Measurements from ENCODE around the gene KRTAP19-7. TPM values are rescaled to one million over a fixed set of nuclear protein-coding genes. Genes with fewer than 3 reads are reported as not detected.

KRTAP19-7 gene
- total and polyA plus RNA-seq, 2 of the 4 experiments (the other 2 are of a cell fraction) = not detected

- Histone ChIP-seq H3K4me1 (ENCODE audit: control insufficient read depth, insufficient read depth, low read length) (no peaks in the 10 kb centered on the region), H3K79me1 (ENCODE audit: low read depth in 1 of 2, low read length in 2 of 2) (no peaks in the 10 kb centered on the region), H3K4ac (ENCODE audit: low read depth, low read length) (no peak within 1 kb of the TSS), H3K27me3 (ENCODE audit: control insufficient read depth, insufficient read depth, low read length) (no peaks in the 10 kb centered on the region), H2BK15ac (ENCODE audit: low read depth, low read length) (no peak within 1 kb of the TSS), H2AK5ac (ENCODE audit: low read depth, low read length) (no peak within 1 kb of the TSS), H3K9me3 (ENCODE audit: control insufficient read depth, insufficient read depth, low read length) (peaks cover 4% of the 10 kb centered on the region; the same call in 1 of the 2 replicates), H4K91ac (ENCODE audit: insufficient read depth, low read depth, low read length) (no peak within 1 kb of the TSS), H2AFZ (replicated peaks; ENCODE audit: low read length, poor library complexity) (no peak within 1 kb of the TSS), H2BK120ac (ENCODE audit: low read depth, low read length) (no peak within 1 kb of the TSS), H3K4me2 (ENCODE audit: low read depth, low read length) (no peak within 1 kb of the TSS), H3K56ac (ENCODE audit: extremely low read depth, insufficient read depth, low read length) (no peak within 1 kb of the TSS), H4K8ac (ENCODE audit: low read depth in 2 of 2, low read length in 2 of 2) (no peak within 1 kb of the TSS), H4K20me1 (ENCODE audit: insufficient read depth, low read length) (no peaks in the 10 kb centered on the region), H3K36me3 (ENCODE audit: control insufficient read depth, insufficient read depth, low read length) (no peaks in the 10 kb centered on the region), H3K23ac (ENCODE audit: low read depth, low read length) (no peak within 1 kb of the TSS), H4K5ac (ENCODE audit: low read depth, low read length) (no peak within 1 kb of the TSS), H3K27ac (ENCODE audit: insufficient read depth, low read length) (no peak within 1 kb of the TSS), H3K9ac (ENCODE audit: low read depth, low read length) (no peak within 1 kb of the TSS), H3K14ac (replicated peaks; ENCODE audit: low read depth, low read length) (no peak within 1 kb of the TSS), H3K9me1 (ENCODE audit: insufficient read depth, low read length) (no peaks in the 10 kb centered on the region), H3K4me3 (ENCODE audit: insufficient read depth, low read depth, low read length) (no peak within 1 kb of the TSS), H2BK5ac (ENCODE audit: low read depth, low read length, poor library complexity, severe bottlenecking) (no peak within 1 kb of the TSS), H2AK9ac (replicated peaks; ENCODE audit: low read depth, low read length, poor library complexity) (no peak within 1 kb of the TSS), H3K18ac (ENCODE audit: low read depth, low read length) (no peak within 1 kb of the TSS), H2BK20ac (ENCODE audit: low read depth, low read length) (no peak within 1 kb of the TSS)
- BruUV-seq (replicated peaks) = no TSS peak
- intact Hi-C loops (cut with micrococcal nuclease) = loop anchor here (1.0 kb wide), 1 partner anchor 50 kb away; no protein-coding TSS in a partner anchor
- ChIA-PET POLR2A (ENCODE audit: unreplicated experiment) (no interaction called here), CTCF (no interaction called here)
- ATAC-seq (ENCODE audit: low read depth) (no peak), DNase-seq (no peak)
- dilution Hi-C loops (cut with HindIII; ENCODE audit: low sequenced_read_pairs, unreplicated experiment) = no loop called here
- TF ChIP-seq NFE2L2 (IDR thresholded peaks at IDR 0.05; ENCODE audit: low read depth, low read length) (no peak), SMC3 (IDR thresholded peaks at IDR 0.05; ENCODE audit: low read depth, low read length) (no peak), CTCF (conservative IDR thresholded peaks at IDR 0.05; ENCODE audit: low read depth, low read length) (no peak), CHD1 (IDR thresholded peaks at IDR 0.05; ENCODE audit: low read depth, low read length) (no peak), RAD21 (IDR thresholded peaks at IDR 0.05; ENCODE audit: low read length) (no peak), USF2 (IDR thresholded peaks at IDR 0.05; ENCODE audit: low read depth, low read length) (no peak), ELK1 (IDR thresholded peaks at IDR 0.05; ENCODE audit: borderline replicate concordance, low read depth, low read length) (no peak), FOS (IDR thresholded peaks at IDR 0.05; ENCODE audit: low read depth, low read length) (no peak), RFX5 (IDR thresholded peaks at IDR 0.05; ENCODE audit: low read depth, low read length) (no peak), MAZ (IDR thresholded peaks at IDR 0.05; ENCODE audit: borderline replicate concordance, low read depth, low read length) (no peak), RCOR1 (IDR thresholded peaks at IDR 0.05; ENCODE audit: insufficient replicate concordance, low read length) (no peak), MAFK (IDR thresholded peaks at IDR 0.05; ENCODE audit: low read depth, low read length) (no peak), BHLHE40 (IDR thresholded peaks at IDR 0.05; ENCODE audit: low read depth, low read length) (no peak), POLR2A (IDR thresholded peaks at IDR 0.05; ENCODE audit: low read depth, low read length) (no peak), CEBPB (IDR thresholded peaks at IDR 0.05; ENCODE audit: low read depth, low read length) (no peak), MXI1 (IDR thresholded peaks at IDR 0.05; ENCODE audit: borderline replicate concordance, low read depth, low read length) (no peak)
- in situ Hi-C loops (cut with MboI; ENCODE audit: low sequenced_read_pairs) = no loop called here
- WGBS, 2 experiments (ENCODE audit: extremely low coverage in 2 of 2, insufficient read length in 1 of 2) = no CpG with 5 or more reads among the region's 1 CpG
These were observed 19.4 kb downstream of the KRTAP19-7 start, which contains the start of gene KRTAP19-6 for GRCh38 chr21:30541764-30542163. Gene KRTAP19-6 (minus strand): TSS chr21:30541864. CDS start chr21:30541833, 31 bp downstream.
